ENCODE results near the gene SHB.

Gene SHB

GRCh38 chr9:37951671-37952449 is 117.2 kb downstream of the SHB start:
- H3K4me3 ChIP-seq (ENCODE audit: low read depth, low read length) = no peak overlapping the region
- TF ChIP-seq, protein P1, sequence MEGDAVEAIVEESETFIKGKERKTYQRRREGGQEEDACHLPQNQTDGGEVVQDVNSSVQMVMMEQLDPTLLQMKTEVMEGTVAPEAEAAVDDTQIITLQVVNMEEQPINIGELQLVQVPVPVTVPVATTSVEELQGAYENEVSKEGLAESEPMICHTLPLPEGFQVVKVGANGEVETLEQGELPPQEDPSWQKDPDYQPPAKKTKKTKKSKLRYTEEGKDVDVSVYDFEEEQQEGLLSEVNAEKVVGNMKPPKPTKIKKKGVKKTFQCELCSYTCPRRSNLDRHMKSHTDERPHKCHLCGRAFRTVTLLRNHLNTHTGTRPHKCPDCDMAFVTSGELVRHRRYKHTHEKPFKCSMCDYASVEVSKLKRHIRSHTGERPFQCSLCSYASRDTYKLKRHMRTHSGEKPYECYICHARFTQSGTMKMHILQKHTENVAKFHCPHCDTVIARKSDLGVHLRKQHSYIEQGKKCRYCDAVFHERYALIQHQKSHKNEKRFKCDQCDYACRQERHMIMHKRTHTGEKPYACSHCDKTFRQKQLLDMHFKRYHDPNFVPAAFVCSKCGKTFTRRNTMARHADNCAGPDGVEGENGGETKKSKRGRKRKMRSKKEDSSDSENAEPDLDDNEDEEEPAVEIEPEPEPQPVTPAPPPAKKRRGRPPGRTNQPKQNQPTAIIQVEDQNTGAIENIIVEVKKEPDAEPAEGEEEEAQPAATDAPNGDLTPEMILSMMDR (IDR thresholded peaks at IDR 0.05) = no peak
- H3K9ac ChIP-seq = no peak overlapping the region
- no peaks in the 10 kb centered on the region for H3K36me3 ChIP-seq (ENCODE audit: control insufficient read depth, insufficient read depth, low read length)
- H3K27me3 ChIP-seq (ENCODE audit: control insufficient read depth, insufficient read depth, low read length) = no peaks in the 10 kb centered on the region
- no peaks in the 10 kb centered on the region for H3K4me1 ChIP-seq
- no peak overlapping the region for H2AFZ ChIP-seq
- no peak overlapping the region for H3K4me2 ChIP-seq (ENCODE audit: low read length)
- H3K9me3 ChIP-seq (ENCODE audit: control insufficient read depth, low read length) = no peaks in the 10 kb centered on the region
- no peak overlapping the region for H3K27ac ChIP-seq
- H3K79me2 ChIP-seq = no peaks in the 10 kb centered on the region

DNA sequence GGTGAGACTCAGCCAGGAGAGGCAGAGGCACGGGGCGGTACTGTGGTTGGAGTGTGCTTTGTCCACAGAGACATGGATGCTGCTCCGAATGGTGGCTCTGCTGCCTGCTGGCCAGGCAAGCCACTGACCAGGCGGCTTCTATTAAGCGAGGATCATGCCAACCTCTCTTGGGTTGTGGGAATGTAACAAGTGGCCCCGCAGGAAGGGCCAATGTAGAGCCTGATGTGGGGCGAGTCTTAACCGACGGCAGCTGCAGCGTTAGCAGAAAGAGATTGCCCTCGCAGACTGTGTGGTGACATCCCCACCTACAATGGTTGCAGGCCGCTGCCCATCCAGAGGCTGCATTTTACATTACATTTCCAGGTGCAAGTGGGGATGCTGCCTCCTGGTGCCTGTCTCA is 118.5 kb downstream of the SHB start:
- no peak overlapping the region for H3K4me2 ChIP-seq (ENCODE audit: low read length)
- H3K9me3 ChIP-seq (ENCODE audit: control insufficient read depth, low read length) = no peaks in the 10 kb centered on the region
- no peak overlapping the region for H3K9ac ChIP-seq
- no peaks in the 10 kb centered on the region for H3K36me3 ChIP-seq (ENCODE audit: control insufficient read depth, insufficient read depth, low read length)
- no peaks in the 10 kb centered on the region for H3K79me2 ChIP-seq
- no peak overlapping the region for H3K27ac ChIP-seq
- H2AFZ ChIP-seq = no peak overlapping the region
- H3K4me3 ChIP-seq (ENCODE audit: low read depth, low read length) = no peak overlapping the region
- H3K4me1 ChIP-seq = no peaks in the 10 kb centered on the region
- TF ChIP-seq, protein P1 (IDR thresholded peaks at IDR 0.05) = no peak
- H3K27me3 ChIP-seq (ENCODE audit: control insufficient read depth, insufficient read depth, low read length) = no peaks in the 10 kb centered on the region

GRCh38 chr9:37949576-37949975 is 119.5 kb downstream of the SHB start:
- H3K4me2 ChIP-seq (ENCODE audit: low read length) = no peak overlapping the region
- no peaks in the 10 kb centered on the region for H3K27me3 ChIP-seq (ENCODE audit: control insufficient read depth, insufficient read depth, low read length)
- TF ChIP-seq, protein P1 (IDR thresholded peaks at IDR 0.05) = no peak
- H3K27ac ChIP-seq = no peak overlapping the region
- no peak overlapping the region for H3K4me3 ChIP-seq (ENCODE audit: low read depth, low read length)
- H3K9ac ChIP-seq = no peak overlapping the region
- no peaks in the 10 kb centered on the region for H3K4me1 ChIP-seq
- no peak overlapping the region for H2AFZ ChIP-seq
- H3K79me2 ChIP-seq = no peaks in the 10 kb centered on the region
- no peaks in the 10 kb centered on the region for H3K9me3 ChIP-seq (ENCODE audit: control insufficient read depth, low read length)
- H3K36me3 ChIP-seq (ENCODE audit: control insufficient read depth, insufficient read depth, low read length) = no peaks in the 10 kb centered on the region

DNA sequence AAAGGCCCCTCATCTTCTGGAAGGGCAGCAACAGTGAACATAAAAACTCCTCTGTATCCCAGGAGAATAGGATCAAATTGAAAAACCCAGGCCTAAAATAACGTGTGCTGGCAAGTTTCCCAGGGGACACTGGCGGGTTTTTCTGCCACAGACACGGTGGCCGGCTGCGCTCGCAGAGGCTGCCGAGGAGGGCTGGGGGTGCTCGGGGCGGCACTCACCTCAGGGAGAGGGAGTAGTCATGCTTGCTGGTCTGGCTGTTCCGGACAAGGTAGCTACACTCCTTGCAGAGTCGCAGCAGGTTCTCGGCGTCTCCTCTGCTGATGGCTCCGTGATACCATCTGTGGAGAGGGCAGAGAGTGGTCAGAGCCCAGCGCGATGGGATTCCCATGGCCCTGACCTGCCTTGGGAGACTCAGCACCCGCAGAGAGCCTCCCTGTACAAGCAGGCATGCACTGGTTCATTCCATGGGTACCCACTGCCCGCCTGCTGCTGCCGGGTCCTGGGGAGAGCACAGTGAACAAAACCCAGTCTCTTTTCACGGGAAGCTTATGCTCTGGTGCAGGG is 120.5 kb downstream of the SHB start:
- no peaks in the 10 kb centered on the region for H3K9me3 ChIP-seq (ENCODE audit: control insufficient read depth, low read length)
- H3K4me1 ChIP-seq = no peaks in the 10 kb centered on the region
- H2AFZ ChIP-seq = no peak overlapping the region
- no peak overlapping the region for H3K9ac ChIP-seq
- H3K36me3 ChIP-seq (ENCODE audit: control insufficient read depth, insufficient read depth, low read length) = no peaks in the 10 kb centered on the region
- H3K4me3 ChIP-seq (ENCODE audit: low read depth, low read length) = no peak overlapping the region
- TF ChIP-seq, protein P1 (IDR thresholded peaks at IDR 0.05) = no peak
- no peak overlapping the region for H3K27ac ChIP-seq
- no peak overlapping the region for H3K4me2 ChIP-seq (ENCODE audit: low read length)
- no peaks in the 10 kb centered on the region for H3K79me2 ChIP-seq
- no peaks in the 10 kb centered on the region for H3K27me3 ChIP-seq (ENCODE audit: control insufficient read depth, insufficient read depth, low read length)

- Histone ChIP-seq H3K79me2 (no peaks in the 10 kb centered on the region), H3K27ac (no peak overlapping the region), H2AFZ (no peak overlapping the region), H3K36me3 (ENCODE audit: control insufficient read depth, insufficient read depth, low read length) (no peaks in the 10 kb centered on the region), H3K4me3 (ENCODE audit: low read depth, low read length) (no peak overlapping the region), H3K9ac (no peak overlapping the region), H3K27me3 (ENCODE audit: control insufficient read depth, insufficient read depth, low read length) (no peaks in the 10 kb centered on the region), H3K4me2 (ENCODE audit: low read length) (no peak overlapping the region), H3K4me1 (no peaks in the 10 kb centered on the region), H3K9me3 (ENCODE audit: control insufficient read depth, low read length) (no peaks in the 10 kb centered on the region)
- TF ChIP-seq, protein P1 (IDR thresholded peaks at IDR 0.05) = no peak
These were observed 121.0 kb downstream of the SHB start for GRCh38 chr9:37947977-37948376.

Data from parathyroid adenoma (tissue), 2 donors.